IPS DF 4.7 (cell line): Measurements from ENCODE around the gene PLEKHA6.

Source experiments
- DNase-seq: peaks from one replicate; pipeline ENCODE4 v3.0.0-alpha.2; 2013; ENCODE audit warnings: low spot score; ENCODE audit errors: extremely low read depth

Gene PLEKHA6

GRCh38 chr1:204263254-204263910 is 96.3 kb downstream of the PLEKHA6 start:
- no peak for DNase-seq

- no peak for DNase-seq
These were observed 97.0 kb downstream of the PLEKHA6 start for GRCh38 chr1:204262506-204263253.

GRCh38 chr1:204261746-204262505 is 97.8 kb downstream of the PLEKHA6 start:
- DNase-seq = no peak

- no peak for DNase-seq
These were observed 98.5 kb downstream of the PLEKHA6 start for GRCh38 chr1:204261266-204261665.

DNA sequence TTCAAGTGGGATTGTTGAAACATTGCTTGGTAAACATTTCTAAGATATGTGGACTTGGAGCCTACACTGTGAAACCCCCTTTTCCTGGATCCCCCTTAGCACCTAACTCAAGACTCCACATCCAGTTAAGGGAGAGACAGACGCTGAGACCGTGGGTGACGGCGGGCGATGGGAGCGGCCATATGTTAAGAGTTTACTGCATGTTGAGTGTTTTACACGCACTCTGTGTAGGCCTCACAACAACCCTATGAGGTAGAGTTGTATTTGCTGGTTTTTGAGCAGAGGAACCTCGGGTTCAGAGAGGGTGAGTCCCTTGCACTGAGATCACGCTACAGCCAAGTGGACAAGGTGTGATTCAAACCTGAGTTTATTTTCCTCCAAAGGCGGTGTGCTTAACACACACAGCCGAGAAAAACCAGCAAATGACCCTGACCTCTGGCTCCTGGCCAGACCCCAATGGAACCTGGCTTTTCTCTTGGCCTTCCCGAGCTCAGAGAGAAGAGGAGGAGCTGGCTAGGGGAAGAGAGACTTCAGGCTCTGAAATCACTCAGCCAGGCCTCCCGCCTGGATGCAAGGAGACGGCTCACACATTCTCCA is 99.0 kb downstream of the PLEKHA6 start:
- no peak for DNase-seq

DNA sequence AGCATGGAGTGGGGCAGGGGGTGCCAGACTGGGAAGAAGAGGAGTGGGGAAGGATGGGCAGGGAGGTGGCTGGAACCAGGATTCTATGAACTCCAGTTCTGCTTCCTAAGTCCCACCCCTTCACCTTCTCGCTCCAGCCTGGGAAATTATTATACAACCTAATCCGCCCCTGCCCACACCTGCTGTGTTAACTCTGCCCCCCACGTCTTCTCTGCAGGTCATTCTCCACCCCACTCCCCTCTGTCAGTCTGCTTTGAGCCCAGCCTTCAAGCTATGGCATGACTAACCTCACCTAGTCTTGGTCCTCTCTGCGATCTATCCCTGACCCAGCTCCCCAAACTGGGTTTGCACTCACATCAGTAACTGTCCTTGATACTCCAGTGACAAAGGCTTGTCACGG is 99.9 kb downstream of the PLEKHA6 start:
- DNase-seq = no peak

- DNase-seq = no peak
These were observed 100.5 kb downstream of the PLEKHA6 start for GRCh38 chr1:204259196-204259595.

DNA sequence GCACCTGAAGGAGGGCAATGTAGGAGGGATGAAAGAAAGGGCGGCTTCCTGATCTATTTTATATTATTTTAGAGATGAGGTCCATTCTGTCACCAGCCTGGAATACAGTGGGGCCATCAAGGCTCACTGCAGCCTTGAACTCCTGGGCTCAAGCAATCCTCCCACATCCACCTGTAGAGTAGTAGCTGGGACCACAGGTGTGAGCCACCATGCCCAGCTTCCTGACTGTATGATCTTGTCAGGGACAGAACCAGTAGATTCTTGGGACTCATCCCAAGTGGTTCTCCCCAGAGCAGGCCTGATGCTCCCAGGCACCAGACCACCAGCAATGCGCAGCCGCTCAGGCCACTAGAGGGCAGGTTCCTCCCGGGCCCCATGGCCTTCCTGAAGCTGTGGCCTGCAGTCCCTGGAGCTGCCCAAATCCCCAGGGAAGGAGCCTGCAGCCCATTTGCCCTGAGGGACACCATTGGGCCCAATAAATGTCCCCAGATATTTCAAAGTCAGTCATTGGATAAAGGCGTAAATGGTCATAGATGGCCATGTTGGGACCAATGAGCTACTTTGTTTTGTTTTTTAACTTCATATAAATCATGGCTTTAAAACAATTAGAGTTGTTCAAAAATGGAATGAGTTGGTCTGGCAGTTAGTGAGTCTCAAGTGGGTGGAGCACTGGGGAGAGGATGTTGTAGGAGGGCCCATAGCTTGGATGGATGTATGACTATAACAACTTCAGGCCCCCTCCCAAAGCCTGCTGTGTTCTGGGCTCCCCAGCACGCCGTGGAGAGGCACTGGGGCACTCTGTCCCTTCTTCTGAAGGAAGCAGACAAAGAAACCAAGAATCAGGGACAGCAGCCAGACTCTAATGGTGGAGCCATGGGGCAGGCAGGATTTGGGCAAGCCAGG is 101.3 kb downstream of the PLEKHA6 start:
- DNase-seq = no peak

GRCh38 chr1:204257446-204257845 is 102.3 kb downstream of the PLEKHA6 start:
- no peak for DNase-seq

DNA sequence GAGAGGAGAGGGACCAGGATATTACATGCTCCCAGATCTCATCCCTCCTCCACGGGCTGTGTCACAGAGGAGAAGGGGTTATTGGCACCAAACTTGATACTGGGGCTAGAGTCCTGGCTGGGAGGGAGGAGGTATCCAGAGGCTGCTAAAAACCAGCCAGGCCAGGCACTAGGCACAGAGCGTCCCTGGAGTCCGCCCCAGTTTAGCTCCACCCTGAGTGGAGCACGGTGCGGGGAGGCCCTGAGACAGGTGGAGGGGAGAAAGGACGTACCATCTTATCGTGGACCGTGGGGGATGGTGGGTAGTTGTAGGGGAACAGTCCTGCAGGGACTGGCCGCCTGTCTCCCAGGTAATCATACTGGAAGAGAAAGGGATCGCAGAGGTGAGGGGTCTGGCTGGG is 103.2 kb downstream of the PLEKHA6 start:
- no peak for DNase-seq

- DNase-seq = no peak
These were observed 103.8 kb downstream of the PLEKHA6 start for GRCh38 chr1:204255966-204256365.

DNA sequence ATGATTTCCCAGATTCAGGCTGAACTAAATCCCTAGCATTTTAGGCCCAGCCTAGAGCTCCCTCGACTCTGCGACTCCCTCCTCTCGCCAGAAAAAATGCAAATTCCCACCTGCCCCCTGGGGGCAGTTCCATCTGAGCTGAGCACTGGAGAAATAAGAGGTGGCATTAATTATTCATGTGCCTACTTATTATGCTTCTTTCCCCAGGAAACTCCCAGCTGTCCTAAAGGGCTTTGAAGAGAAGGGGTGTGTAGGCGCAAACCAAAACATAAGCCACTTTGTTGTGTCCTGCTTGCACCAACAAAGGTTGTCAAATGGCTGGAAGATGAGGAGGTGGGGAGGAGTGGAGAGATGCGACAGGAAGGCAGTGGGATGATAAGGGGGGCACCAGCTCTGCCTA is 104.5 kb downstream of the PLEKHA6 start:
- no peak for DNase-seq

DNA sequence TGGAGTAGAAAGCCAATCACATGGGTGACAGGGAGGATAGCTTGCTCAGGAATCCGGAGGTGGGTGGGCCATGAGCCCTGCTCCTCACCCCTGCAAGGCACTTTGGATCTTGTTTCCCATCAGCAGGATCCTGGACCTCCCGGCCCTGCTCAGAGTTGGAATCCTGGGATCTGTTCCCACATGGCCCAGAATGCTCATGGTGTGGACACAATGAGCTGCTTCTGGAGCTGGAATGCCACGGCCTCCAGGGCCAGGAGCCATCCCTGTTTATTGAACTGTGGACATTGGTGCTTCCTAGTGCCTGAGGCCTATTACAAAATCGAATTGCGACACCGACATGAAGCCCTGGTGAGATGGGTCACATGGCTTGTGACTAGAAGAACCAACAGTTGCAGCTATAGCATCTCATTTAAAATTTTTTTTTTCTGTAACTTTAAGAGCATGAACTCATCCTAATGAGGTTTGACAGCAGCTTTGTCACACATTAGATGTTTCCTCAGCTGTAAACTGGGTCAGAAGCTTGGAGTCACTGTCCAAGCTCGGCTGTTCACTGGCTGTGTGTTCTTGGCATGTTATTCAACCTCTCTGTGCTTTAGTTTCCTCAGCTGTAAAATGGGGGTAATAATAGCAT is 105.6 kb downstream of the PLEKHA6 start:
- no peak for DNase-seq

- DNase-seq = no peak
These were observed 107.6 kb downstream of the PLEKHA6 start for GRCh38 chr1:204251926-204252689.

- DNase-seq = no peak
These were observed 108.4 kb downstream of the PLEKHA6 start for GRCh38 chr1:204251286-204251685.

- no peak for DNase-seq
These were observed 109.2 kb downstream of the PLEKHA6 start for GRCh38 chr1:204250428-204251030.

DNA sequence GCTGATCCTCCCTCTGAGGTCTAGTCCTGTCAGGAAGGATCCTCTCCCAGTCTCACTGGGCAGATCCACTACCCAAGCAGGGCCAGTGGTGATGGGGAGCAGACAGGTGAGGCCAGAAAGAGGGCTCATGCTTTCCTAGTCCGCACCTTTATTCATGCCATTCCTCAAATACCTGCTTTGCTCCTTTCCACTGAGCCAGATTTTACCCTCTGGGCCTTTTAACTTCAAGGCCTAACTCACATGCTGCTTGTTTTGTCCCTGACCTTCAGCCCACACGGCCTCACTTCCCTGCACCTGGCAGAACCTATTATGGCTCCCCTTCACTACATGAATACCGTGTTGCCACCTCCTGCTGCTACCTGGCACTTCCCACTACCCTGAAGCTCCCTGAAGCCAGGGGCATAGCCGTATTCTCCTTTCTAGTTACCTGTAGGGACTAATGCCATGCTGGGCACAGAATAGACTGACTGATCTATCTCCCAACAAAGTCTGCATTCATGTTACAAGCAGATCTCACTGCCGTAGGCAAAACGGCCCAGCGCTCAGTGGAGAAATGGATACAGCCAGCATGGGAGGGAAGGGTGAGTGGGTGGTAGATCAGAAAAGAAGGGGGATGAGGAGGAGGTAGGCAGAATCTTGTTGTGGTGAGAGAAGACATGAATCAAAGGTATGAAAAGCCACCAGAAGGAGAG is 109.8 kb downstream of the PLEKHA6 start:
- DNase-seq = no peak

DNA sequence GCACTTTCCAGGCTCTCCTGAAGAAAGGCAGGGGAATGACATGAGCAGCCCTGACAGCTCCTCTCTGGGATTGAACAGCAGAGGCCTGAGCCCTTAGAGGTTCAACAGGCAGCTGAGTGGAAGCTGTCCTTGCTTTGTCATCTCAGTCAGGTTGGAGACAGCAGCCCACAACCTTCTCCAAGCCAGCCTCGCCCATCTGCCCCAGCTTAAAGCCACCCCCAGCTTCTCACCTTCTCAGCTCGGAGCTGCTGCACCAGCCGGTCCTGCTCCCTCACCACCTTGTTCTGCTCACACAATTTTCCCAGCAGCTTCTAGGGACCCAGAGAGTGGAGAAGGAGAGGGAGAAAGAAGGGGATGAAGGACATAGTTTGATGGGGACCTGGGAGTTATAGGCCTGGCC is 110.8 kb downstream of the PLEKHA6 start:
- DNase-seq = no peak

DNA sequence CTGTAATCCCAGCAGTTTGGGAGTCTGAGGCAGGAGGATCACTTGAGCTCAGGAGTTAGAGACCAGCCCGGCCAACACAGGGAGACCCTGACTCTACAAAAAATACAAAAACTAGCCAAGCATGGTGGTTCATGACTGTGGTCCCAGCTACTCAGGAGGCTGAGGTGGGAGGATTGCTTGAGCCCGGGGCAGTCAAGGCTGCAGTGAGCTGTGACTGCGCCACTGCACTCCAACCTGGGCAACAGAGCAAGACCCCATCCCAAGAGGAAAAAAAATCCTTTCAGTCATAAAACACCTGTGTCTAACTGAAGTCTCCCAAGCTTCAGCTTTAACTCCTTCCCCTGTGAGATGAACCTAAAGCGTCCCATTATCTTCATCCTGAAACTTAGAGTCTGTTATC is 112.9 kb downstream of the PLEKHA6 start:
- no peak for DNase-seq
